SK-N-SH treated with all-trans-retinoic acid at 6 μM for 48 hours (cell line): ENCODE data around the gene ORAI3.
A peak's percentile ranks its signal among the peaks of the same experiment; 100 is the strongest.

Experiments
- ATAC-seq: fragments of 200-7000 bp; cut with Tn5 transposase; 3 replicates; pipeline ENCODE4 v1.9.1; 2020; ENCODE audit warnings: mild to moderate bottlenecking, moderate library complexity
- ARNTL ChIP-seq: fragments of 450-650 bp; formaldehyde crosslinking; IDR thresholded peaks from 2 replicates; pipeline ENCODE4 v1.5.0; 2020; ENCODE audit warnings: low read depth, mild to moderate bottlenecking, moderate library complexity, borderline replicate concordance
- BACH2 ChIP-seq: fragments of 250-450 bp; sonication (Bioruptor Pico); IDR thresholded peaks from 2 replicates; pipeline ENCODE4 v1.9.0; 2021; ENCODE audit warnings: mild to moderate bottlenecking, borderline replicate concordance
- CSDC2 ChIP-seq: fragments of 250-450 bp; sonication (Bioruptor Pico); IDR thresholded peaks from 2 replicates; pipeline ENCODE4 v1.5.0; 2020; ENCODE audit warnings: mild to moderate bottlenecking, moderate library complexity
- GLIS3 ChIP-seq: fragments of 250-450 bp; sonication (Bioruptor Pico); IDR thresholded peaks from 2 replicates; pipeline ENCODE4 v1.5.0; 2020; ENCODE audit warnings: mild to moderate bottlenecking, moderate library complexity
- OSR1 ChIP-seq: fragments of 250-450 bp; sonication (Bioruptor Pico); IDR thresholded peaks from 2 replicates; pipeline ENCODE4 v1.8.0; 2022; ENCODE audit warnings: moderate library complexity, mild to moderate bottlenecking, inconsistent platforms
- PATZ1 ChIP-seq: fragments of 250-450 bp; sonication (Bioruptor Pico); IDR thresholded peaks from 2 replicates; pipeline ENCODE4 v1.8.0; 2020; ENCODE audit warnings: mild to moderate bottlenecking, moderate library complexity, borderline replicate concordance
- POU6F1 ChIP-seq: fragments of 250-450 bp; sonication (Bioruptor Pico); IDR thresholded peaks from 2 replicates; pipeline ENCODE4 v1.8.0; 2021; ENCODE audit warnings: low read depth, mild to moderate bottlenecking, moderate library complexity, borderline replicate concordance
- RARB ChIP-seq: fragments of 250-450 bp; sonication (Bioruptor Pico); IDR thresholded peaks from 2 replicates; pipeline ENCODE4 v1.8.0; 2021; ENCODE audit warnings: mild to moderate bottlenecking, moderate library complexity
- SNAI2 ChIP-seq: fragments of 250-450 bp; sonication (Bioruptor Pico); IDR thresholded peaks from 2 replicates; pipeline ENCODE4 v1.5.0; 2020; ENCODE audit warnings: mild to moderate bottlenecking, moderate library complexity
- TCF4 ChIP-seq: fragments of 250-450 bp; sonication (Bioruptor Pico); IDR thresholded peaks from 2 replicates; pipeline ENCODE4 v1.8.0; 2021; ENCODE audit warnings: mild to moderate bottlenecking, moderate library complexity, borderline replicate concordance
- ZC3H10 ChIP-seq: fragments of 250-450 bp; sonication (Bioruptor Pico); IDR thresholded peaks from 2 replicates; pipeline ENCODE4 v1.5.1; 2021; ENCODE audit warnings: mild to moderate bottlenecking, moderate library complexity
- ZFP30 ChIP-seq: fragments of 450-650 bp; formaldehyde crosslinking; IDR thresholded peaks from 2 replicates; pipeline ENCODE4 v1.5.0; 2022; ENCODE audit warnings: mild to moderate bottlenecking, moderate library complexity
- ZNF70 ChIP-seq: fragments of 450-650 bp; formaldehyde crosslinking; IDR thresholded peaks from 2 replicates; pipeline ENCODE4 v1.5.0; 2020; ENCODE audit warnings: mild to moderate bottlenecking, moderate library complexity
- ZNF8 ChIP-seq: fragments of 450-650 bp; formaldehyde crosslinking; IDR thresholded peaks from 2 replicates; pipeline ENCODE4 v1.5.0; 2020; ENCODE audit warnings: mild to moderate bottlenecking, moderate library complexity
- TF ChIP-seq, protein P1 (sequence below): fragments of 250-450 bp; sonication (Bioruptor Pico); IDR thresholded peaks from 2 replicates; pipeline ENCODE4 v1.5.1; 2021; ENCODE audit warnings: mild to moderate bottlenecking, moderate library complexity
- TF ChIP-seq, protein P2 (sequence below): fragments of 250-450 bp; sonication (Bioruptor Pico); IDR thresholded peaks from 2 replicates; pipeline ENCODE4 v1.5.0; 2020; ENCODE audit warnings: mild to moderate bottlenecking, moderate library complexity
- TF ChIP-seq, protein P3 (sequence below): fragments of 250-450 bp; sonication (Bioruptor Pico); IDR thresholded peaks from 2 replicates; pipeline ENCODE4 v1.5.1; 2020; ENCODE audit warnings: low read depth, mild to moderate bottlenecking, moderate library complexity

Gene ORAI3

DNA sequence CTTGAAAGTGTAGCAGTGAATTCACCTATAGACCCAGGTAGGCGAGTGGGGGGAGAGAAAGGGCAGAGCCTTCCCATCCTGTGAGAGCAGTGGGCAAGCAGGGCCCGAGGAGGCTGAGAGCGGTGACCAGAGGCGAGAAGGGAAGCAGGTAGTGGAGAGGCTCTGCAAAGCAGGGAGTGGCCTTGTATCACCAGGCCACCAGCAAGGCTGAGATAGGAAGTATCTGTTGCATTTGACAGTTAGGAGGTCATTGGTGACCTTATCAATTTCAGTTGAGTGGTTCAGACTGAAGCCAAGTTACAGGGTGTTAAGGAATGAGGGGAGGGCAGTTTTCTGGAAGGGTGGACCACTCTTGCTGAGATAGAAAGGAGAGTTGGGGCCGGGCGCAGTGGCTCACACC lies 25.5 kb downstream of the ORAI3 start:
- no peak for ATAC-seq
- no peak for TF ChIP-seq CSDC2 (CRISPR knock-in tag)
- TF ChIP-seq POU6F1 (CRISPR knock-in tag): no peak
- TF ChIP-seq PATZ1 (CRISPR knock-in tag): no peak

DNA sequence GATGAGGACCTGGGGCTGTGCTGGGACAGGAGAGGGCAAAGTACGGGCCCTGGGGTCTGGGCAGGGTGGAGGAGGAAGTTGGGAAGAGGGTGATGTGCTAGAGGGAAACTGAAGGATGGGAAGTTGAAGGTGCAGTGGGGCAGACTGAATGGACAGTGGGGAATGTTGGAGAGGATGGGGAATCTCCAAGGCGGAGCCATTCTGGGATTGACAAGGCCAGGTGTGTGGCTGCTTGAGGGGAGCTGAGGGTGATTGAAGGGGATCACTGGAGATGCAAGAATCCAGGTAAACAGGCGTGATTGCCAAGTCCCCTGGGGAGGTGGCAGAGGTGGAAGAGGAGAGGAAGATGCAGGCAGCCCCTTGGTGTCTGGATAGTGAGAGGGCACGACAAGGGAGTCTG lies 27.6 kb downstream of the ORAI3 start:
- no peak for ATAC-seq

DNA sequence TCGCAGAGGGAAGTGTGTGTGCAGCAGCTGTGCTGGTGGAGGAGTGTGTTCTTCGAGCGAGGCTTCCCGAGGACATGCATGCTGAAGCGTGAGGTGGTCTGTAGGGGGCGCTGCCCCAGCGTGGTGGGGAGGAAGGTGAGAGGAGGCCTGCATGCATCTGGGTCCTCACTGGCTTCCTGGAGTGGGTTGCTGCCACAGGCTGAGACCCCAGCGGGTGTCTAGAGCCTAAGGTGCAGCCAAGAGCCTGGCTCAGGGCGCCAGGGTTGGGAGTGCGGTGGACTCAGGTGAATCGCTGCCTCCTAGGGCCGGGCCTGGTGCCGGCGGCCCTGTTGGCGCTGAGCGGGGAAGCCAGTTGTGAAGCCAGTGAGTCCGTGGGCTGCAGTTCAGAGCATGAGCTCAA lies 28.6 kb downstream of the ORAI3 start:
- peak; percentile 37 for ATAC-seq
- TF ChIP-seq BACH2 (CRISPR knock-in tag): no peak
- TF ChIP-seq ARNTL (CRISPR knock-in tag): no peak
- TF ChIP-seq, protein P1, sequence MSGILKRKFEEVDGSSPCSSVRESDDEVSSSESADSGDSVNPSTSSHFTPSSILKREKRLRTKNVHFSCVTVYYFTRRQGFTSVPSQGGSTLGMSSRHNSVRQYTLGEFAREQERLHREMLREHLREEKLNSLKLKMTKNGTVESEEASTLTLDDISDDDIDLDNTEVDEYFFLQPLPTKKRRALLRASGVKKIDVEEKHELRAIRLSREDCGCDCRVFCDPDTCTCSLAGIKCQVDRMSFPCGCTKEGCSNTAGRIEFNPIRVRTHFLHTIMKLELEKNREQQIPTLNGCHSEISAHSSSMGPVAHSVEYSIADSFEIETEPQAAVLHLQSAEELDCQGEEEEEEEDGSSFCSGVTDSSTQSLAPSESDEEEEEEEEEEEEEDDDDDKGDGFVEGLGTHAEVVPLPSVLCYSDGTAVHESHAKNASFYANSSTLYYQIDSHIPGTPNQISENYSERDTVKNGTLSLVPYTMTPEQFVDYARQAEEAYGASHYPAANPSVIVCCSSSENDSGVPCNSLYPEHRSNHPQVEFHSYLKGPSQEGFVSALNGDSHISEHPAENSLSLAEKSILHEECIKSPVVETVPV (CRISPR knock-in tag): no peak
- no peak for TF ChIP-seq TCF4 (CRISPR knock-in tag)
- TF ChIP-seq OSR1 (CRISPR knock-in tag): no peak
- no peak for TF ChIP-seq GLIS3
- TF ChIP-seq CSDC2 (CRISPR knock-in tag): no peak
- TF ChIP-seq, protein P2, sequence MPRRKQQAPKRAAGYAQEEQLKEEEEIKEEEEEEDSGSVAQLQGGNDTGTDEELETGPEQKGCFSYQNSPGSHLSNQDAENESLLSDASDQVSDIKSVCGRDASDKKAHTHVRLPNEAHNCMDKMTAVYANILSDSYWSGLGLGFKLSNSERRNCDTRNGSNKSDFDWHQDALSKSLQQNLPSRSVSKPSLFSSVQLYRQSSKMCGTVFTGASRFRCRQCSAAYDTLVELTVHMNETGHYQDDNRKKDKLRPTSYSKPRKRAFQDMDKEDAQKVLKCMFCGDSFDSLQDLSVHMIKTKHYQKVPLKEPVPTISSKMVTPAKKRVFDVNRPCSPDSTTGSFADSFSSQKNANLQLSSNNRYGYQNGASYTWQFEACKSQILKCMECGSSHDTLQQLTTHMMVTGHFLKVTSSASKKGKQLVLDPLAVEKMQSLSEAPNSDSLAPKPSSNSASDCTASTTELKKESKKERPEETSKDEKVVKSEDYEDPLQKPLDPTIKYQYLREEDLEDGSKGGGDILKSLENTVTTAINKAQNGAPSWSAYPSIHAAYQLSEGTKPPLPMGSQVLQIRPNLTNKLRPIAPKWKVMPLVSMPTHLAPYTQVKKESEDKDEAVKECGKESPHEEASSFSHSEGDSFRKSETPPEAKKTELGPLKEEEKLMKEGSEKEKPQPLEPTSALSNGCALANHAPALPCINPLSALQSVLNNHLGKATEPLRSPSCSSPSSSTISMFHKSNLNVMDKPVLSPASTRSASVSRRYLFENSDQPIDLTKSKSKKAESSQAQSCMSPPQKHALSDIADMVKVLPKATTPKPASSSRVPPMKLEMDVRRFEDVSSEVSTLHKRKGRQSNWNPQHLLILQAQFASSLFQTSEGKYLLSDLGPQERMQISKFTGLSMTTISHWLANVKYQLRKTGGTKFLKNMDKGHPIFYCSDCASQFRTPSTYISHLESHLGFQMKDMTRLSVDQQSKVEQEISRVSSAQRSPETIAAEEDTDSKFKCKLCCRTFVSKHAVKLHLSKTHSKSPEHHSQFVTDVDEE: no peak

More for the DNA sequence above, 27.6 kb downstream of the ORAI3 start:
- no peak for TF ChIP-seq GLIS3
- TF ChIP-seq, protein P3, sequence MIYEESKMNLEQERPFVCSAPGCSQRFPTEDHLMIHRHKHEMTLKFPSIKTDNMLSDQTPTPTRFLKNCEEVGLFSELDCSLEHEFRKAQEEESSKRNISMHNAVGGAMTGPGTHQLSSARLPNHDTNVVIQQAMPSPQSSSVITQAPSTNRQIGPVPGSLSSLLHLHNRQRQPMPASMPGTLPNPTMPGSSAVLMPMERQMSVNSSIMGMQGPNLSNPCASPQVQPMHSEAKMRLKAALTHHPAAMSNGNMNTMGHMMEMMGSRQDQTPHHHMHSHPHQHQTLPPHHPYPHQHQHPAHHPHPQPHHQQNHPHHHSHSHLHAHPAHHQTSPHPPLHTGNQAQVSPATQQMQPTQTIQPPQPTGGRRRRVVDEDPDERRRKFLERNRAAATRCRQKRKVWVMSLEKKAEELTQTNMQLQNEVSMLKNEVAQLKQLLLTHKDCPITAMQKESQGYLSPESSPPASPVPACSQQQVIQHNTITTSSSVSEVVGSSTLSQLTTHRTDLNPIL (CRISPR knock-in tag): no peak
- TF ChIP-seq ZNF70 (CRISPR knock-in tag): no peak
- no peak for TF ChIP-seq TCF4 (CRISPR knock-in tag)
- TF ChIP-seq ZFP30 (CRISPR knock-in tag): no peak
- no peak for TF ChIP-seq ZNF8 (CRISPR knock-in tag)
- no peak for TF ChIP-seq ZC3H10 (CRISPR knock-in tag)
- TF ChIP-seq SNAI2 (CRISPR knock-in tag): no peak
- TF ChIP-seq RARB (CRISPR knock-in tag): no peak
- TF ChIP-seq, protein P1 (CRISPR knock-in tag): no peak
- no peak for TF ChIP-seq ARNTL (CRISPR knock-in tag)
- TF ChIP-seq, all 23 proteins: peak for 0
